GM21360 (cell line): ENCODE measurements around the gene DHRS7.
A peak's percentile ranks its signal among the peaks of the same experiment; 100 is the strongest.

Source experiments
- ATAC-seq: cut with Tn5 transposase; IDR thresholded peaks from one replicate; pipeline ENCODE4 v1.9.1; 2021; ENCODE audit warnings: mild to moderate bottlenecking, moderate library complexity; ENCODE audit not compliant: unreplicated experiment

DHRS7 gene

GRCh38 chr14:60184905-60185555, 19.8 kb upstream of the DHRS7 start:
- no peak for ATAC-seq

DNA sequence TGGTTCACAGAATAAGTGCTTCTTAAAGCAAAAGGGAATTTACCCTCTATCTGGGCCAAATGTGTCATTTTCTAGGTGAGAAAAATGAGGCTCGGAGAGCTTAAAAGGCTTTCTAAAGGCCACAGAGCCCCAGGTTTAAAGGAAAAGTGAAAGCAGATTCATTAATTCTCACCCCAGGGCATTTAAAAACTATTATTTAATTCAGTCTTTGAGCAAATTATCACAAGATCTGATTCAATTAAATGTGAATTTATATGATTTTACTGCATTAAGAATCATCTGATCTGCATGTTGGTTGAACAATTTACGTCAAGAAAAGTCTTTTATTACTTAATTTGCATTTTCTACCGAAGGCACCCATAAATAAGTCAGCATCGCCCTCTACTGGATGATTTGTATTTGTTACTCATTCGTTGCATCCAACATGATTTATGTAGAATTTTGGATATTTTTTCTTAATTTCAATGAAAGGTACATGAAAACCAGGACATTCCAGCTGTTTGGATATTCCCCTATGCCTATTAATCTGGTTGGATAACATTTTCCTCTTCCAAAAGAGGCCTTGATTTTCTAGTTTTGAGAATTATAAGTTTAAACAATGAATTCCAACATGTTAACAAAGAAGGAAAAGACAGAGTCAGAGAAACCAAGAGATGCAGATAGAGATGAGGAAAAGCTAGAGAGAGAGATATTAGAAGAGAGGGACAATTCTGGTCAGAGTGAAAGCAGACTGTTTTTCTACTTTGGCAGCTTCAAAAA, 19.1 kb upstream of the DHRS7 start:
- ATAC-seq: peak; percentile 33

DNA sequence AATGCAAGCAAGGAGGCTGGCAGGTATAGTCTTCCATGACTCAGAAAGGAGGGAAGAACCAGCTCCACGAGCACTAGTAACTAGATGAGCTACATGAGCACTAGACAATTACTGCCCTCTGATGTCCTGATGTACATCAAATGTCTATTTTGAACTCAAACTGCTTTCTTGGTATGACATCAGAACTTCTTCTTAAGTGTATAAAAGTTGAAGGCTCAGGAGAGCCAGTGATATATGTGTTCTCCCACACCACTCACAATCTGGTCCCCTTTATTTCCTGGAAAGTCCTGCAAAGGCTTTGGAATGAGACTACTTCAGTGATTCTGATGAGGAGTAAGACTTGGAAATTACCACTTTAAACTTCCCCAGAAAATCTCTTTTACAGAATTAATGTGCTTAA, 18.5 kb upstream of the DHRS7 start:
- peak; percentile 52 for ATAC-seq

GRCh38 chr14:60183138-60183537, 17.9 kb upstream of the DHRS7 start:
- no peak for ATAC-seq

DNA sequence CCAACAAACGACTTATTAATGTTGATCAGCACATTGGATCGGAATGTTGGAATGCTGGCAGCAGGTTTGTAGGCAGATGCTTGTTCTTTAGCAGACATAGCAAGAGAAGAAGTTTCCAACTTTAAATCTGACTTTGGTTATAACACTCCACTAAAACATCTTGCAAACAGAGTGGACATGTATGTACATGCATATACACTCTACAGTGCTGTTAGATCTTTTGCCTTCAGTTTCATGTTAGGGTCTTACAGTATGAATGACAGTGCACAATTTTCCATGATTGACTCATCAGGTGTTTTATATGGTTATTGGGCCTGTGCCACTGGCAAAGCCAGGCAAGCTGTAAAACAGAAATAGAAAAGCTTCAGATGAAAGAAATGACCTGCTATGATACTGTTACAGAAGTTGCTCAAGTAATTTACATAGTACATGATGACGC, 14.3 kb upstream of the DHRS7 start:
- no peak for ATAC-seq

GRCh38 chr14:60178820-60179219, 13.6 kb upstream of the DHRS7 start:
- no peak for ATAC-seq

GRCh38 chr14:60178164-60178563, 13.0 kb upstream of the DHRS7 start:
- no peak for ATAC-seq

DNA sequence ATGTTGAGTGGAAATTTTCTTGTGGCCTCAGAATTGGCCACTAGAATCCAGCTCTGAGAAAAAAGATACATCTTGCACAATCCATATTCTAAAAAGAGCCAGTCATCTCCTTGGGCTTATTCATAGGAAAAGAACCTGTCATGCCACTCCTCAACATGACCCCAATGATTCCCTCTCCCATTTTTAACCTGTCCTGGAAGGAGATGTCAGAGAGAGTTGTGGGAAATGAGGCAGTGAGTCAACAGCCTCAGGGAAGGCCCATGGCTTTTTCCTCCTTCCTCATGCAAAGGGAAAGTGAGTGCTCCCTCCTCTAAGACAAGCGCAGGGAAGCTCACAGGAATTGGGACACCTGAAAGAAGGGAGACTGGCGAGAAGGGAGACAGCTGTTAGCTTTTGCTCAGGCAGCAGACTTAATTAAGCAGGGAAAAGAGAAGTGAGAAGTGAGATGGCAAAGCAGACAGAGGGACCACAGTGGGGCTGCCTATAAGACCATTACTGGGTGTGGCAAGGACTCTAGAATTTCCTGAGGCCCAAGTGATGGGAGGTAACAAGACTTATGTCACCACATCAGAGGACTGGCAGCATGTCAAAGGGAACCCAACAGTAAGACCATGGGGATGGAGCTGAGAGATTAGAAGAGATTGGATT, 10.2 kb upstream of the DHRS7 start:
- ATAC-seq: no peak

GRCh38 chr14:60174352-60175254, 9.4 kb upstream of the DHRS7 start:
- no peak for ATAC-seq

- ATAC-seq: no peak
Observed at GRCh38 chr14:60171690-60172089, 6.5 kb upstream of the DHRS7 start.

DNA sequence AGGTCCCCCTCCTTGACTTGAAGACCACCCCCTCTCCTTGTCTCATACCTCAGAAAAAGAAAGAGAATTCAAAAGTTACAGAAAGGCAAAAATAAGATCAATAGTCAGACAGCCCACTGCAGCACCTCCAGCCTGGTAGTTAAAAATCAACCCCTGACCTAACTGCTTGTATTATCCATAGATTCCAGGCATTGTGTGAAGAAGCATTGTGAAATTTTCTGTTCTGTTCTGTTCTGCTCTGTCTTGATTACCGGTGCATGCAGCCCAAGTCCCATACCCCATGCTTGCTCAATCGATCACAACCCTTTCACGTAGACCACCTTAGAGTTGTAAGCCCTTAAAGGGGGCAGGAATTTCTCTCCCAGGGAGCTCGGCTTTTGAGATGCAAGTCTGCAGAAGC, 5.8 kb upstream of the DHRS7 start:
- no peak for ATAC-seq

DNA sequence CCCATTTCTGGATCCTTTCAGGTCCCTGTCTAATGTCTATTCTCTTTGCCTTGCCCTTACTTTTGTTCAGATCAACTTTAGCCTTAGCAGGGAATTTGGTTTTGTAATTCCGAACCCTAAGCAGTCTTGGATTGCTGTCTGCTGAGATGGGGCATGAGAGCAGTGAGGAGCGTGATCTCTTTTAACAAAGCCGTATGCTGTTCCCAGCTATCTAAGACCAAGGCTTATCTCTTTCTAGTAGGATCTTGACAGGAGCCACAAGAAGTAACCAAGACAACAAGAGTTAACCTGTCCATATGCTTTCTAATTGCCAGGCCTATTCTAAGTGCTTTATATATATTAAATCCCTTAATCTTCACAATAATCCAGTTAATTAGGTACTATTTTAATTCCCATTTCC, 4.5 kb upstream of the DHRS7 start:
- no peak for ATAC-seq

DNA sequence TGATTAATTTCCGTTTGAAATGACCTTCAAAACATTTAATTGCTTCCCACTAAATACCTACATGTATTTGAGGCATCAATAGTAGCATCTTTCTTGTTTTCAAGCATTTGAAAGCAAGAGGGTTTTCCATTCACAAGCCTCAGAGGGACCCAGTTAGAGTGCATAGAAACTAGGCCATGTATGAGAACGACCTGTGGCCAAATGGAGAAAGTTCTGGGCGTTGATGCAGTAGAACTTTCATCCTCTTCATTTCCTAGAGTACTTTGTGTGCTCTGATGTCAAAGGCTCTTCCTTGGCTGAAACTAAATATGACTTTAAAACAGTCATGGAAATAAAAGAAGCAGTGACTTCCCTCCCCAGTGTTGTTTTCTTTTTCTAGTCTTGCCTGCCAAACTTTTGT, 944 bp upstream of the DHRS7 start:
- ATAC-seq: no peak

DNA sequence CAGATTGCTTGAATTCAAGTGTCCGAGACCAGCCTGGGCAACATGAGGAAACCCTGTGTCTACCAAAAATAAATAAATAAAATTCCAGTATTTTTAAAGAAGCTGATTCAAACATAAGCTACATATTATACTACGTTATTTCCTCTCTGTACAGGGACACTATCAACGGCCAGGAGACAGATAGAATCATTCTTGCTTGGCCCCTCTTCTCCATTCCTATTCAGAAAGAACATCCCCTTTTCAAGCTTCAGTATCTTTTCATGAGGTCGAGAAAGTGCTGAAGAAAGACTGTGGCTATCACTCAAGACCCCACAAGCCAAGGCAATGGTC, 314 bp upstream of the DHRS7 start:
- ATAC-seq: peak; percentile 9

DNA sequence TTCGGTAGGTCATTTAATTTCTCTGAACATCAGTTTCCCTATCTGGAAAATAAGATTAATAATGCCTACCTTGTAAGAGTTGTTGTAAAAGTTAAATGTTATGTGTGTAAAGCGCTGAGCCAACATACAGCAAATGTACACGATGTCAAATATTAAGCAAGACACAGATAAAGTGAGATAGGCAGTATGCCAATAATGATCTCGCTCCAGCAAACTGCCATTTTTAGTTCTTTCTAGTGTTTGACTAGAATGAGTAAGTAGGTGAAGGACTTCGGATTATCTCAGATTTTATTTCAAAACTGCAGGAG, 840 bp downstream of the DHRS7 start:
- ATAC-seq: peak; percentile 3

GRCh38 chr14:60163693-60164092, 1.5 kb downstream of the DHRS7 start:
- ATAC-seq: no peak

GRCh38 chr14:60161196-60162107, 3.7 kb downstream of the DHRS7 start:
- no peak for ATAC-seq

- no peak for ATAC-seq
Observed at GRCh38 chr14:60160422-60160821, 4.8 kb downstream of the DHRS7 start.

DNA sequence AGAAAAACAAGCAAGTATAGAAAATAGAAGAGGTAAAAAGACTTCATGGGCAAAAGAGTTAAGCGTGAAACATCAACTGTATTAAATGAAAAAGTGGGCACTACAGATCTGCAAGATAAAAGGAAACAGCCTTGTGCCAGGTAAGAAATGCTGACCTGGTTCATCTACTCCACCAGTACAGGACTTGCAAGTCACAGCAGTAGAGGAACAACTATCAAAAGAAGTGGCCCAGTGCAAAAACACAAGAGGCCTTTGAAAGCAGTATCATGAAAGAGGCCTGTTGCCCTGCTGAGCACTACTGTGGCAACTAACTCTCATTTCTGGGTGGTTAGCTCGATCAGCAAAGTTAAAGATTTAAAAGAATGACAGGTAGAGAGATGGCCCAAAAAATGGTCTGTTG, 10.5 kb downstream of the DHRS7 start:
- no peak for ATAC-seq

GRCh38 chr14:60153991-60154390, 11.2 kb downstream of the DHRS7 start:
- ATAC-seq: no peak
